Fibroblast of mammary gland (primary cell): ENCODE results near the gene MYO1E.

ENCODE experiments used
- DNase-seq: peaks from one replicate; pipeline ENCODE4 v3.0.0-alpha.2; 2010; ENCODE audit warnings: low read depth
- H3K4me3 ChIP-seq: 2 replicates; pipeline ENCODE4 v1.5.1; 2011; ENCODE audit warnings: low read depth, mild to moderate bottlenecking, low read length, moderate library complexity; ENCODE audit not compliant: control insufficient read depth
- CTCF ChIP-seq: conservative IDR thresholded peaks from 2 replicates; pipeline ENCODE4 v1.5.1; 2011; ENCODE audit warnings: low read depth, low read length, inconsistent platforms; ENCODE audit not compliant: control insufficient read depth, insufficient read depth

MYO1E gene

GRCh38 chr15:59227021-59227420 is 145.7 kb downstream of the MYO1E start:
- no peak overlapping the region for H3K4me3 ChIP-seq
- DNase-seq: no peak
- no peak for TF ChIP-seq CTCF

GRCh38 chr15:59224474-59224873 is 148.2 kb downstream of the MYO1E start:
- no peak overlapping the region for H3K4me3 ChIP-seq
- no peak for DNase-seq

GRCh38 chr15:59223736-59224135 is 148.9 kb downstream of the MYO1E start:
- H3K4me3 ChIP-seq: no peak overlapping the region
- TF ChIP-seq CTCF: no peak
- DNase-seq: peak; percentile 38

More at GRCh38 chr15:59224474-59224873, 148.2 kb downstream of the MYO1E start:
- no peak for TF ChIP-seq CTCF

- no peak for TF ChIP-seq CTCF
- no peak overlapping the region for H3K4me3 ChIP-seq
- DNase-seq: no peak
These were observed 149.6 kb downstream of the MYO1E start for GRCh38 chr15:59222906-59223550.

GRCh38 chr15:59221511-59222505 is 150.9 kb downstream of the MYO1E start:
- H3K4me3 ChIP-seq: no peak overlapping the region
- TF ChIP-seq CTCF: no peak
- DNase-seq: peak; percentile 86

- DNase-seq: no peak
- TF ChIP-seq CTCF: no peak
- no peak overlapping the region for H3K4me3 ChIP-seq
These were observed 154.0 kb downstream of the MYO1E start for GRCh38 chr15:59218710-59219109.
